BJ (cell line): ENCODE data around the gene PPIF. TPM values are rescaled to one million over a fixed set of nuclear protein-coding genes. Genes with fewer than 3 reads are reported as not detected.

Experiments used
- CTCF ChIA-PET: fragments of 350-600 bp; formaldehyde crosslinking; extraction: SDS; loops from one replicate; lab custom pipeline; 2021; ENCODE audit warnings: antibody characterized with exemption, inconsistent platforms; lab: Yijun Ruan, JAX
- POLR2A ChIA-PET: fragments of 300-600 bp; sonication (Branson Sonifier 250); formaldehyde crosslinking; extraction: SDS; loops from one replicate; lab custom pipeline; 2021; ENCODE audit warnings: antibody characterized with exemption; lab: Charles Lee
- DNase-seq: peaks from one replicate; pipeline ENCODE4 v3.0.0-alpha.2; 2011; ENCODE audit warnings: low read depth
- H3K27me3 ChIP-seq: 2 replicates; pipeline ENCODE4 v1.6.0; 2011; ENCODE audit warnings: low read length; ENCODE audit not compliant: control insufficient read depth, insufficient read depth
- H3K36me3 ChIP-seq: 2 replicates; pipeline ENCODE4 v1.5.1; 2011; ENCODE audit warnings: low read length; ENCODE audit not compliant: control insufficient read depth, insufficient read depth
- H3K4me3 ChIP-seq: 2 replicates; pipeline ENCODE4 v1.5.1; 2011; ENCODE audit warnings: low read depth, mild to moderate bottlenecking, control low read depth, low read length
- CTCF ChIP-seq: IDR thresholded peaks from 2 replicates; pipeline ENCODE4 v1.5.1; 2011; ENCODE audit warnings: low read depth, mild to moderate bottlenecking, control low read depth, inconsistent platforms, low read length, moderate library complexity; ENCODE audit not compliant: insufficient read depth
- polyA plus RNA-seq: library from polyadenylated mRNA; depleted of rRNA; stranded (reverse); fragments of >200 nt; gene quantifications from 2 replicates; pipeline ENCODE4 v1.2.3, GENCODE V29; 2011

The PPIF gene
- polyA plus RNA-seq, 1 experiment: 73.9 TPM

GRCh38 chr10:79301754-79302530 lies 45.3 kb upstream of the PPIF start:
- Histone ChIP-seq H3K36me3 (peaks cover 77% of the 10 kb centered on the region), H3K4me3 (no peak overlapping the region), H3K27me3 (no peaks in the 10 kb centered on the region)
- no peak for DNase-seq
- CTCF ChIA-PET: interaction anchor here (0.7 kb wide), 1 partner anchor 23 kb away, joined by 3 read pairs; no protein-coding TSS in a partner anchor
- no peak for TF ChIP-seq CTCF
- POLR2A ChIA-PET: interaction anchor here (0.7 kb wide), 1 partner anchor 16 kb away, joined by 16 read pairs; no protein-coding TSS in a partner anchor

- no peak for DNase-seq
- no peak overlapping the region for H3K4me3 ChIP-seq
- ChIA-PET CTCF (interaction anchor here (1.3 kb wide), 1 partner anchor 9 kb away, joined by 3 read pairs; no protein-coding TSS in a partner anchor), POLR2A (no interaction called here)
- no peaks in the 10 kb centered on the region for H3K27me3 ChIP-seq
- peaks cover 81% of the 10 kb centered on the region for H3K36me3 ChIP-seq
- TF ChIP-seq CTCF: no peak
These were observed 43.4 kb upstream of the PPIF start for GRCh38 chr10:79303631-79304478.

- ChIA-PET CTCF (interaction anchor here (0.7 kb wide), 1 partner anchor 13 kb away, joined by 3 read pairs; no protein-coding TSS in a partner anchor), POLR2A (no interaction called here)
- no peak for DNase-seq
- TF ChIP-seq CTCF: no peak
- no peaks in the 10 kb centered on the region for H3K27me3 ChIP-seq
- H3K36me3 ChIP-seq: peaks cover 82% of the 10 kb centered on the region
- no peak overlapping the region for H3K4me3 ChIP-seq
These were observed 42.7 kb upstream of the PPIF start for GRCh38 chr10:79304479-79305087.

DNA sequence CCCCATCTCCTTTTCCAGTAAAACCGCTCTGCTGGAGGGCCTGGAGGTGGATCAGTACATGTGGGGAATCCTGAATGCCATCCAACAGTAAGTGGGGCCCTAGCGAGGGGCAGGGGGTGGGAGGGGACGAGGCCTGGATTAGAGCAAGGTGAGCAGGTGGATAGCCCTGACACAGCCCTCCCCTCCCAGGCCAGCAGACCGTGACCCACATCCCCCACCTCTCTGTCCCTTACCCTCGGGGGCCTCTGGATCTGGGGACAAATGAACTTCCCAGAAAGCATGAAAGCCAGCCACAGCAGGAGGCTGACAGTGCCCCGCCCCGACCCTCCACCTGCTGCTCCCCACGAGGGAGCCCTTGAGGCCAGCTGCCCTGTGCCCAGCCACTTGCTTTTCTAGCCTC lies 41.8 kb upstream of the PPIF start:
- no peak overlapping the region for H3K4me3 ChIP-seq
- peaks cover 82% of the 10 kb centered on the region for H3K36me3 ChIP-seq
- CTCF ChIA-PET: interaction anchor here (1.2 to 1.3 kb wide), 2 partner anchors 11 to 15 kb away, joined by 3 to 4 read pairs; no protein-coding TSS in a partner anchor
- no peaks in the 10 kb centered on the region for H3K27me3 ChIP-seq
- no peak for DNase-seq
- POLR2A ChIA-PET: no interaction called here
- no peak for TF ChIP-seq CTCF
